ENCODE results near the gene POGLUT2.
"Not testable (repeated sequence)": the region's sequence is repeated elsewhere in the genome, so short reads cannot be mapped to it uniquely, and the experiment has no call there.

Gene POGLUT2

GRCh38 chr13:102805680-102806079, 6.9 kb upstream of the POGLUT2 start:
- no peak for DNase-seq

GRCh38 chr13:102800145-102801041, 1.6 kb upstream of the POGLUT2 start:
- DNase-seq: peak; percentile 82 to 85

- DNase-seq: no peak
Measured at GRCh38 chr13:102799426-102800144, 809 bp upstream of the POGLUT2 start.

GRCh38 chr13:102793611-102794355, 5.0 kb downstream of the POGLUT2 start:
- DNase-seq: no peak

GRCh38 chr13:102792396-102792795, 6.4 kb downstream of the POGLUT2 start:
- DNase-seq: no peak

GRCh38 chr13:102788683-102789082, 10.1 kb downstream of the POGLUT2 start:
- no peak for DNase-seq

- no peak for DNase-seq
Measured at GRCh38 chr13:102784483-102784882, 14.3 kb downstream of the POGLUT2 start.

GRCh38 chr13:102781591-102781990, 17.2 kb downstream of the POGLUT2 start:
- DNase-seq: no peak

- DNase-seq: not testable (repeated sequence)
Measured at GRCh38 chr13:102780656-102781055, 18.1 kb downstream of the POGLUT2 start.

GRCh38 chr13:102779436-102780159, 19.2 kb downstream of the POGLUT2 start:
- DNase-seq: peak in 1 of 2 donors; percentile 69

- no peak for DNase-seq
Measured at GRCh38 chr13:102777736-102778135, 21.0 kb downstream of the POGLUT2 start.

- DNase-seq: no peak
Measured at GRCh38 chr13:102776271-102776670, 22.5 kb downstream of the POGLUT2 start.

- DNase-seq: no peak
Measured at GRCh38 chr13:102774591-102775520, 23.9 kb downstream of the POGLUT2 start.

GRCh38 chr13:102774214-102774568, 24.6 kb downstream of the POGLUT2 start:
- no peak for DNase-seq

GRCh38 chr13:102773441-102774213, 25.1 kb downstream of the POGLUT2 start, which contains the start of gene TEX30:
TSS of gene TEX30 (minus strand) at chr13:102773786. CDS start at chr13:102770026, 3,760 bp downstream.
- peak; percentile 89 to 90 for DNase-seq

GRCh38 chr13:102772042-102772425, 26.7 kb downstream of the POGLUT2 start:
- DNase-seq: no peak

- no peak for DNase-seq
Measured at GRCh38 chr13:102771298-102772041, 27.3 kb downstream of the POGLUT2 start.

- no peak for DNase-seq
Measured at GRCh38 chr13:102770435-102770834, 28.3 kb downstream of the POGLUT2 start.

GRCh38 chr13:102769679-102770078, 29.1 kb downstream of the POGLUT2 start:
- no peak for DNase-seq

GRCh38 chr13:102768909-102769308, 29.9 kb downstream of the POGLUT2 start:
- no peak for DNase-seq
